HepG2 (cell line): ENCODE results near the gene NDUFB7. TPM values are rescaled to one million over a fixed set of nuclear protein-coding genes. Genes with fewer than 3 reads are reported as not detected.
A peak's percentile ranks its signal among the peaks of the same experiment; 100 is the strongest.

Experiments
- ATAC-seq: fragments of 200-7000 bp; cut with Tn5 transposase; 3 replicates; pipeline ENCODE4 v1.9.1; 2020; ENCODE audit warnings: mild to moderate bottlenecking, moderate library complexity
- BruUV-seq: library from RNA; stranded (reverse); fragments of 400-500 nt; replicated peaks from 2 replicates; lab custom pipeline; 2021; lab: Mats Ljungman, UMichigan
- CTCF ChIA-PET: fragments of 300-600 bp; formaldehyde crosslinking; extraction: SDS; loops from one replicate; lab custom pipeline; 2021; ENCODE audit warnings: low total read pairs, inconsistent platforms, low intra/inter-chr PET ratio; lab: Yijun Ruan, JAX
- POLR2A ChIA-PET: fragments of 350-600 bp; sonication (Branson Sonifier 250); formaldehyde crosslinking; loops from one replicate; lab custom pipeline; 2020; ENCODE audit warnings: antibody characterized with exemption, inconsistent platforms; lab: Yijun Ruan, JAX
- DNase-seq: peaks from one replicate; pipeline ENCODE4 v3.0.0-alpha.2; 2015; ENCODE audit warnings: low spot score
- FAIRE-seq: peaks from 3 replicates; lab custom pipeline; 2011; peaks lifted over from hg19 to GRCh38; lab: Jason Lieb, UNC
- H2AFZ ChIP-seq: one replicate; pipeline ENCODE4 v1.6.1; 2011; ENCODE audit warnings: low read length, inconsistent platforms
- H3K27ac ChIP-seq: fragments of 300-600 bp; 3 replicates; pipeline ENCODE4 v1.8.0; 2011; ENCODE audit warnings: mixed run types, mild to moderate bottlenecking, mixed read lengths, low read length, inconsistent platforms; ENCODE audit not compliant: insufficient read depth; ENCODE audit errors: extremely low read length
- H3K27me3 ChIP-seq, 2 experiments: fragments of 200-600 bp in 1 of 2; 2 replicates in 1 of 2; 3 replicates in 1 of 2; pipeline versions ENCODE4 v1.6.0 to v1.8.0; 2011; ENCODE audit warnings: low read length in 2 of 2, mild to moderate bottlenecking in 2 of 2, moderate library complexity in 2 of 2, inconsistent platforms in 1 of 2; ENCODE audit not compliant: insufficient read depth in 2 of 2, control insufficient read depth in 1 of 2
- H3K36me3 ChIP-seq, 2 experiments: fragments of 200-600 bp in 1 of 2; replicated peaks in 1 of 2; 2 replicates in 1 of 2; 3 replicates in 1 of 2; pipeline versions ENCODE4 v1.5.1 to v1.8.0; 2011; ENCODE audit warnings: low read length in 2 of 2, inconsistent platforms in 1 of 2; ENCODE audit not compliant: insufficient read depth in 2 of 2, control insufficient read depth in 1 of 2
- H3K4me1 ChIP-seq: 2 replicates; pipeline ENCODE4 v1.5.1; 2012; ENCODE audit warnings: low read length, inconsistent platforms; ENCODE audit not compliant: insufficient read depth
- H3K4me2 ChIP-seq: 2 replicates; pipeline ENCODE4 v1.6.0; 2011; ENCODE audit warnings: low read depth, low read length, inconsistent platforms
- H3K4me3 ChIP-seq, 3 experiments: fragments of 200-600 bp in 1 of 3; sonication (generic), shearing (Covaris generic) in 1 of 3; replicated peaks in 1 of 3; 2 replicates each; pipeline ENCODE4 v1.5.1; 2011 to 2016; ENCODE audit warnings: low read length in 3 of 3, inconsistent platforms in 2 of 3, low read depth in 2 of 3, mild to moderate bottlenecking in 2 of 3, control low read depth in 1 of 3, mixed read lengths in 1 of 3; ENCODE audit not compliant: insufficient read depth in 1 of 3
- H3K79me2 ChIP-seq: one replicate; pipeline ENCODE4 v1.6.1; 2011; ENCODE audit warnings: low read length, inconsistent platforms; ENCODE audit not compliant: insufficient read depth
- H3K9ac ChIP-seq: 2 replicates; pipeline ENCODE4 v1.6.0; 2011; ENCODE audit warnings: mild to moderate bottlenecking, low read depth, low read length, inconsistent platforms; ENCODE audit not compliant: insufficient read depth
- H3K9me3 ChIP-seq: 2 replicates; pipeline ENCODE4 v1.5.1; 2012; ENCODE audit warnings: mild to moderate bottlenecking, low read length
- H4K20me1 ChIP-seq: 2 replicates; pipeline ENCODE4 v1.6.0; 2011; ENCODE audit warnings: inconsistent platforms, mild to moderate bottlenecking, low read length, moderate library complexity; ENCODE audit not compliant: insufficient read depth
- ARNT ChIP-seq: fragments of 450-650 bp; IDR thresholded peaks from 2 replicates; pipeline ENCODE4 v1.6.1; 2017
- CHD2 ChIP-seq: IDR thresholded peaks from 2 replicates; pipeline ENCODE4 v1.6.1; 2011; ENCODE audit warnings: low read depth, low read length, improper control_type of control experiment
- SIX1 ChIP-seq: sonication (generic); formaldehyde crosslinking; IDR thresholded peaks from 2 replicates; pipeline ENCODE4 v1.4.0; 2020; ENCODE audit warnings: missing genetic modification reagents, borderline replicate concordance
- ZNF629 ChIP-seq: sonication (generic); formaldehyde crosslinking; conservative IDR thresholded peaks from 2 replicates; pipeline ENCODE4 v1.5.0; 2020; ENCODE audit warnings: missing genetic modification reagents
- WGBS: methylation state at CpG from one replicate; pipeline ENCODE4 v1.1.6; 2017; ENCODE audit warnings: low lambda C conversion rate; 5-methylcytosine and 5-hydroxymethylcytosine counted together
- in situ Hi-C: cut with HindIII; loops from 2 replicates; pipeline ENCODE4 v1.10.0; 2017; ENCODE audit warnings: low pct_unique_long_range_greater_than_20kb; ENCODE audit not compliant: extremely low pct_ligation_motif_present
- intact Hi-C: fragments of 100-400 bp; cut with micrococcal nuclease; formaldehyde crosslinking; loops from one replicate; pipeline ENCODE4 v1.10.0; 2022; ENCODE audit not compliant: unreplicated experiment
- polyA plus RNA-seq, 8 experiments: library from polyadenylated mRNA; depleted of rRNA in 3 of 8; stranded (reverse) in 7 of 8; unstranded in 1 of 8; fragments of >200 nt; fragmentation: Illumina TruSeq in 4 of 8; extraction: Trizol in 4 of 8; gene quantifications; 2 replicates each; pipeline versions ENCODE4 v1.2.1 to v1.2.3, GENCODE V29; 2011 to 2016; ENCODE audit warnings: low read depth in 4 of 8, missing spikeins in 1 of 8, mixed read lengths in 1 of 8; ENCODE audit not compliant: insufficient read depth in 1 of 8
- total RNA-seq, 5 experiments: library from RNA; depleted of rRNA; stranded (reverse); fragments of >200 nt; fragmentation: Illumina TruSeq; extraction: Trizol; gene quantifications; 2 replicates each; pipeline ENCODE4 v1.2.3, GENCODE V29; 2016; ENCODE audit warnings: low read depth in 1 of 5
- TF ChIP-seq, protein P1 (sequence below): sonication (generic); formaldehyde crosslinking; IDR thresholded peaks from 2 replicates; pipeline ENCODE4 v1.9.0; 2021; ENCODE audit warnings: missing genetic modification reagents, borderline replicate concordance
- TF ChIP-seq, protein P2 (sequence below): sonication (generic); formaldehyde crosslinking; IDR thresholded peaks from 2 replicates; pipeline ENCODE4 v1.8.0; 2022; ENCODE audit warnings: mild to moderate bottlenecking, missing genetic modification reagents
- TF ChIP-seq, protein P3 (sequence below): IDR thresholded peaks from 2 replicates; pipeline ENCODE4 v1.6.1; 2018; ENCODE audit warnings: missing genetic modification reagents, mild to moderate bottlenecking, missing compliant biosample characterization
- TF ChIP-seq, protein P4 (sequence below): IDR thresholded peaks from 2 replicates; pipeline ENCODE4 v1.6.1; 2016; ENCODE audit warnings: missing genetic modification reagents, missing compliant biosample characterization
- TF ChIP-seq, protein P5 (sequence below): IDR thresholded peaks from 2 replicates; pipeline ENCODE4 v1.6.1; 2016; ENCODE audit warnings: missing compliant biosample characterization, missing genetic modification reagents, borderline replicate concordance

Gene NDUFB7
- total and polyA plus RNA-seq, 2 of the 13 experiments (the other 11 are each of a cell fraction or from before 2014, with no cell fraction given), result 156 to 198 TPM

DNA sequence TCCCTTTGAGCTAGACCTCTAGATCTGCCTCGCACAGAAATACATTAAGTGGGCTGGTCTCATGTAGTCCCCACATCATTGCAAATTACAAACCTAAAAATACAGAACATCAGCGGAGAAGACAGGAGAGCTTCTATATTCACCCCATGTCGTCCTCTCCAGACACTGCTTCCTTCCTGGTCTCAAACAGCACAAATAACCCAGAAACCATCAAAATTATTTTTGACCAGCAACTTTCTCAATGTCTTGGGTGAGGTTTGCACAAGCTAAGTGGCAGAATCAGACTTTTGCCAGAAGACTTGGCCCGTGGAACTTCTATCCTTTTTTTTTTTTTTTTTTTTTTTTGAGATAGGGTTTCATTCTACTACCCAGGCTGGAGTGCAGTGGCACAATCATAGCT, 39.2 kb upstream of the NDUFB7 start (continued):
- TF ChIP-seq, protein P1, sequence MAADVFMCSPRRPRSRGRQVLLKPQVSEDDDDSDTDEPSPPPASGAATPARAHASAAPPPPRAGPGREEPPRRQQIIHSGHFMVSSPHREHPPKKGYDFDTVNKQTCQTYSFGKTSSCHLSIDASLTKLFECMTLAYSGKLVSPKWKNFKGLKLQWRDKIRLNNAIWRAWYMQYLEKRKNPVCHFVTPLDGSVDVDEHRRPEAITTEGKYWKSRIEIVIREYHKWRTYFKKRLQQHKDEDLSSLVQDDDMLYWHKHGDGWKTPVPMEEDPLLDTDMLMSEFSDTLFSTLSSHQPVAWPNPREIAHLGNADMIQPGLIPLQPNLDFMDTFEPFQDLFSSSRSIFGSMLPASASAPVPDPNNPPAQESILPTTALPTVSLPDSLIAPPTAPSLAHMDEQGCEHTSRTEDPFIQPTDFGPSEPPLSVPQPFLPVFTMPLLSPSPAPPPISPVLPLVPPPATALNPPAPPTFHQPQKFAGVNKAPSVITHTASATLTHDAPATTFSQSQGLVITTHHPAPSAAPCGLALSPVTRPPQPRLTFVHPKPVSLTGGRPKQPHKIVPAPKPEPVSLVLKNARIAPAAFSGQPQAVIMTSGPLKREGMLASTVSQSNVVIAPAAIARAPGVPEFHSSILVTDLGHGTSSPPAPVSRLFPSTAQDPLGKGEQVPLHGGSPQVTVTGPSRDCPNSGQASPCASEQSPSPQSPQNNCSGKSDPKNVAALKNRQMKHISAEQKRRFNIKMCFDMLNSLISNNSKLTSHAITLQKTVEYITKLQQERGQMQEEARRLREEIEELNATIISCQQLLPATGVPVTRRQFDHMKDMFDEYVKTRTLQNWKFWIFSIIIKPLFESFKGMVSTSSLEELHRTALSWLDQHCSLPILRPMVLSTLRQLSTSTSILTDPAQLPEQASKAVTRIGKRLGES, result no peak
- TF ChIP-seq, protein P2, sequence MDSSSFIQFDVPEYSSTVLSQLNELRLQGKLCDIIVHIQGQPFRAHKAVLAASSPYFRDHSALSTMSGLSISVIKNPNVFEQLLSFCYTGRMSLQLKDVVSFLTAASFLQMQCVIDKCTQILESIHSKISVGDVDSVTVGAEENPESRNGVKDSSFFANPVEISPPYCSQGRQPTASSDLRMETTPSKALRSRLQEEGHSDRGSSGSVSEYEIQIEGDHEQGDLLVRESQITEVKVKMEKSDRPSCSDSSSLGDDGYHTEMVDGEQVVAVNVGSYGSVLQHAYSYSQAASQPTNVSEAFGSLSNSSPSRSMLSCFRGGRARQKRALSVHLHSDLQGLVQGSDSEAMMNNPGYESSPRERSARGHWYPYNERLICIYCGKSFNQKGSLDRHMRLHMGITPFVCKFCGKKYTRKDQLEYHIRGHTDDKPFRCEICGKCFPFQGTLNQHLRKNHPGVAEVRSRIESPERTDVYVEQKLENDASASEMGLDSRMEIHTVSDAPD (CRISPR knock-in tag), result no peak
- TF ChIP-seq, protein P3, sequence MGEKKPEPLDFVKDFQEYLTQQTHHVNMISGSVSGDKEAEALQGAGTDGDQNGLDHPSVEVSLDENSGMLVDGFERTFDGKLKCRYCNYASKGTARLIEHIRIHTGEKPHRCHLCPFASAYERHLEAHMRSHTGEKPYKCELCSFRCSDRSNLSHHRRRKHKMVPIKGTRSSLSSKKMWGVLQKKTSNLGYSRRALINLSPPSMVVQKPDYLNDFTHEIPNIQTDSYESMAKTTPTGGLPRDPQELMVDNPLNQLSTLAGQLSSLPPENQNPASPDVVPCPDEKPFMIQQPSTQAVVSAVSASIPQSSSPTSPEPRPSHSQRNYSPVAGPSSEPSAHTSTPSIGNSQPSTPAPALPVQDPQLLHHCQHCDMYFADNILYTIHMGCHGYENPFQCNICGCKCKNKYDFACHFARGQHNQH, result no peak
- TF ChIP-seq CHD2, result no peak
- no peak for TF ChIP-seq ARNT

DNA sequence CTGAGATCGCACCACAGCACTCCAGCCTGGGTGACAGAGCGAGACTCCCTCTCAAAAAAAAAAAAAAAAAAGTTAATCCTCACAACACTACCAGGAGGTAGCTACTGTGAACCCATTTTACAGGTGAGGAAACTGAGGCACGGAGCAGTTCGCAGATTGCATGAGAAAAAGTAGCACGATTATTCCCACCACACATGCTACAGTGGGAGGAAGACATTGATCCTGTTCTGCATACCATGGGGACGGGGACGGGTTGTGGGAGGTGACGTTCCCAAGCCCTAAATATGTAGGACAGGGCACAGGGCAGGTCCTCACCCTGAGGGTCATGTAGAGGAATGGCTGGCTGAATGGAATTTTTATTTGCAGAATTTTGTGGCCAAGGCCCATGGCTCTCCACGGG, 34.8 kb upstream of the NDUFB7 start:
- CTCF ChIA-PET, result no interaction called here
- Histone ChIP-seq H3K4me3 (no peak overlapping the region), H4K20me1 (no peaks in the 10 kb centered on the region)
- intact Hi-C loops, result no loop called here
- TF ChIP-seq, protein P4, sequence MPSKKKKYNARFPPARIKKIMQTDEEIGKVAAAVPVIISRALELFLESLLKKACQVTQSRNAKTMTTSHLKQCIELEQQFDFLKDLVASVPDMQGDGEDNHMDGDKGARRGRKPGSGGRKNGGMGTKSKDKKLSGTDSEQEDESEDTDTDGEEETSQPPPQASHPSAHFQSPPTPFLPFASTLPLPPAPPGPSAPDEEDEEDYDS, result no peak
- TF ChIP-seq, protein P5, sequence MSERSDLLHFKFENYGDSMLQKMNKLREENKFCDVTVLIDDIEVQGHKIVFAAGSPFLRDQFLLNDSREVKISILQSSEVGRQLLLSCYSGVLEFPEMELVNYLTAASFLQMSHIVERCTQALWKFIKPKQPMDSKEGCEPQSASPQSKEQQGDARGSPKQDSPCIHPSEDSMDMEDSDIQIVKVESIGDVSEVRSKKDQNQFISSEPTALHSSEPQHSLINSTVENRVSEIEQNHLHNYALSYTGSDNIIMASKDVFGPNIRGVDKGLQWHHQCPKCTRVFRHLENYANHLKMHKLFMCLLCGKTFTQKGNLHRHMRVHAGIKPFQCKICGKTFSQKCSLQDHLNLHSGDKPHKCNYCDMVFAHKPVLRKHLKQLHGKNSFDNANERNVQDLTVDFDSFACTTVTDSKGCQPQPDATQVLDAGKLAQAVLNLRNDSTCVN (CRISPR knock-in tag), result no peak
- TF ChIP-seq ZNF629 (CRISPR knock-in tag) (peak; percentile 80), SIX1 (no peak)
- TF ChIP-seq, all 625 proteins: peak for 1
- Histone ChIP-seq H3K4me2 (no peak overlapping the region), H3K9me3 (no peaks in the 10 kb centered on the region), H3K27me3 (no peaks in the 10 kb centered on the region; a peak in 1 of 5 replicates), H2AFZ (no peak overlapping the region), H3K4me1 (peaks cover 14% of the 10 kb centered on the region; the same call in 1 of the 2 replicates), H3K9ac (no peak overlapping the region), H3K79me2 (no peaks in the 10 kb centered on the region), H3K27ac (no peak overlapping the region), H3K36me3 (no peaks in the 10 kb centered on the region)
- no TSS peak for BruUV-seq
- WGBS, result 43% methylated on average over 9 of the region's 9 CpGs
- ATAC-seq (no peak), DNase-seq (no peak), FAIRE-seq (no peak)
- in situ Hi-C loops, result no loop called here
- POLR2A ChIA-PET, result no interaction called here
